ENCODE data around the gene GAK. TPM values are rescaled to one million over a fixed set of nuclear protein-coding genes. Genes with fewer than 3 reads are reported as not detected.
A peak's percentile ranks its signal among the peaks of the same experiment; 100 is the strongest.
"Not testable (repeated sequence)": the region's sequence is repeated elsewhere in the genome, so short reads cannot be mapped to it uniquely, and the experiment has no call there.

GAK gene
- total and polyA plus RNA-seq, 7 donors, result 20.9 to 55.8 (median 36.4) TPM

DNA sequence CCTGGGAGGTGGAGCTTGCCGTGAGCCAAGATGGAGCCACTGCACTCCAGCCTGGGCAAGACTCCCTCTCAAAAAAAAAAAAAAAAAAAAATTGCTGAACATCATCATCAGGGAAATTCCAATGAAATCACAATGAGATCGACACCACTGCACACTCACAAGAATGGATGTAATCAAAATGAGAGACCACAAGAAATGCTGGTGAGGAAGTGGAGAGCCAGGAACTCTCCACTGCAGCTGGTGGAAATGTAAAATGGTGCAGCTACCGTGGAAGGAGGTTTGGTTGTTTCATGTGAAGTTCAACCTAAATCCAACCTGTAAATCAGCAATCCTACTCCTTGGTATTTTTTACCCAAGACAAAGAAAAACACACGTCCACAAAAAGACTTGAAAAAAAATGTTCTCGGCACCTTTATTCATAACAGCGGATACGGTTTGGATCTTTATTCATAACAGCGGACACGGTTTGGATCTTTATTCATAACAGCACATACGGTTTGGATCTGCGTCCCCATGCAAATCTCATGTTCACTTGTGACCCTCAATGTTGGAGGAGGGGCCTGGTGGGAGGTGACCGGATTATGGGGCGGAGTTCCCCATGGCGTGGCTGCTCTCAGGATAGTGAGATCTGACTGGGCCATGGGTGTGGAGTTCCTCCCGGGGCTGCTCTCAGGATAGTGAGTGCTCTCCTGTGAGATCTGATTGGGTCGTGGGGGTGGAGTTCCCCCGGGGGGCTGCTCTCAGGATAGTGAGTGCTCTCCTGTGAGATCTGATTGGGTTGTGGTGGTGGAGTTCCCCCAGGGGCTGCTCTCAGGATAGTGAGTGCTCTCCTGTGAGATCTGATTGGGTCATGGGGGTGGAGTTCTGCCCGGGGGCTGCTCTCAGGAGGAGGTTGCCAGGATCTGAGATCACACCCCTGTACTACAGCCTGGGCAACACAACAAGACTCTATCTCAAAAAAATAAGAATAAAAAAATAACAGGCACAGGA is 7.7 kb downstream of the GAK start:
- DNase-seq, result no peak
- H3K4me1 ChIP-seq, result peaks cover 9% of the 10 kb centered on the region
- H3K9me3 ChIP-seq, result no peaks in the 10 kb centered on the region
- intact Hi-C loops (cut with DNase I), result loop anchor here in 1 of 2 donors (10.0 kb wide), 1 partner anchor 140 kb away; no protein-coding TSS in a partner anchor
- no peaks in the 10 kb centered on the region for H3K36me3 ChIP-seq (ENCODE audit: insufficient read depth in 1 of 2, low read depth in 1 of 2)
- no peaks in the 10 kb centered on the region for H3K27me3 ChIP-seq (ENCODE audit: insufficient read depth in 3 of 3, low read length in 2 of 3)
- TF ChIP-seq, protein P1, sequence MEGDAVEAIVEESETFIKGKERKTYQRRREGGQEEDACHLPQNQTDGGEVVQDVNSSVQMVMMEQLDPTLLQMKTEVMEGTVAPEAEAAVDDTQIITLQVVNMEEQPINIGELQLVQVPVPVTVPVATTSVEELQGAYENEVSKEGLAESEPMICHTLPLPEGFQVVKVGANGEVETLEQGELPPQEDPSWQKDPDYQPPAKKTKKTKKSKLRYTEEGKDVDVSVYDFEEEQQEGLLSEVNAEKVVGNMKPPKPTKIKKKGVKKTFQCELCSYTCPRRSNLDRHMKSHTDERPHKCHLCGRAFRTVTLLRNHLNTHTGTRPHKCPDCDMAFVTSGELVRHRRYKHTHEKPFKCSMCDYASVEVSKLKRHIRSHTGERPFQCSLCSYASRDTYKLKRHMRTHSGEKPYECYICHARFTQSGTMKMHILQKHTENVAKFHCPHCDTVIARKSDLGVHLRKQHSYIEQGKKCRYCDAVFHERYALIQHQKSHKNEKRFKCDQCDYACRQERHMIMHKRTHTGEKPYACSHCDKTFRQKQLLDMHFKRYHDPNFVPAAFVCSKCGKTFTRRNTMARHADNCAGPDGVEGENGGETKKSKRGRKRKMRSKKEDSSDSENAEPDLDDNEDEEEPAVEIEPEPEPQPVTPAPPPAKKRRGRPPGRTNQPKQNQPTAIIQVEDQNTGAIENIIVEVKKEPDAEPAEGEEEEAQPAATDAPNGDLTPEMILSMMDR (IDR thresholded peaks at IDR 0.05), result no peak
- no peak overlapping the region for H3K27ac ChIP-seq
- no peak overlapping the region for H3K4me3 ChIP-seq
- peak in 1 of 4 donors; percentile 28 for ATAC-seq
- WGBS, 3 donors, result 68 to 74% (median 70%) methylated on average over 18 of the region's 18 CpGs

- Histone ChIP-seq H3K4me1 (peaks cover 5% of the 10 kb centered on the region), H3K27ac (no peak overlapping the region), H3K9me3 (no peaks in the 10 kb centered on the region), H3K27me3 (ENCODE audit: insufficient read depth in 3 of 3, low read length in 2 of 3) (no peaks in the 10 kb centered on the region), H3K4me3 (no peak overlapping the region), H3K36me3 (ENCODE audit: insufficient read depth in 1 of 2, low read depth in 1 of 2) (no peaks in the 10 kb centered on the region)
- intact Hi-C loops (cut with DNase I), result loop anchor here in 1 of 2 donors (10.0 kb wide), 1 partner anchor 137 kb away; no protein-coding TSS in a partner anchor
- 94% methylated on average over 17 of the region's 17 CpGs for WGBS, 3 donors
- DNase-seq, result no peak
- no peak for ATAC-seq
- TF ChIP-seq, protein P1 (IDR thresholded peaks at IDR 0.05), result no peak
Measured at GRCh38 chr4:921830-922331, 10.2 kb downstream of the GAK start.

DNA sequence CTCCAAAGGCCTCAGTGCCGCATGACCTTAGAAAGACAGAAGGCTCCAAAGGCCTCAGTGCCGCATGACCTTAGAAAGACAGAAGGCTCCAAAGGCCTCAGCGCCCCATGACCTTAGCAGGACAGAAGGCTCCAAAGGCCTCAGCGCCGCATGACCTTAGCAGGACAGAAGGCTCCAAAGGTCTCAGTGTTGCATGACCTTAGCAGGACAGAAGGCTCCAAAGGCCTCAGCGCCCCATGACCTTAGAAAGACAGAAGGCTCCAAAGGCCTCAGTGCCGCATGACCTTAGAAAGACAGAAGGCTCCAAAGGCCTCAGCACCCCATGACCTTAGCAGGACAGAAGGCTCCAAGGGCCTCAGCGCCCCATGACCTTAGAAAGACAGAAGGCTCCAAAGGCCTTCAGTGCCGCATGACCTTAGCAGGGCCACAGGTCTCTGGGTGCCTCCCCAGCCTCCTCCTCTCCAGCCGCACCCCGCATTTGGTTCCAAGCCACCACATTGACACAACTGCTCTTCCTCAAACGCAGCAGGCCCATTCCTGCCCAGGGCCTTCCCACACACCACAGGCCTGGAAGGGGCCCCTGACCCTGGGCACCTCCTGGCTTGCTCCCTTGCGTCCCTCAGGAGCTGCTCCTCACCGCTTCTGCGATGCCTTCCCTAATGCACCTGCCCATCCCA is 13.0 kb downstream of the GAK start:
- ATAC-seq; H3K4me1 ChIP-seq; H3K9me3 ChIP-seq; H3K4me3 ChIP-seq; H3K27me3 ChIP-seq (ENCODE audit: insufficient read depth in 3 of 3, low read length in 2 of 3); H3K36me3 ChIP-seq (ENCODE audit: insufficient read depth in 1 of 2, low read depth in 1 of 2); intact Hi-C loops (cut with DNase I); H3K27ac ChIP-seq; DNase-seq: not testable (repeated sequence)
- WGBS, 3 donors, result 96 to 99% (median 96%) methylated on average over 13 to 15 of the region's 15 CpGs

DNA sequence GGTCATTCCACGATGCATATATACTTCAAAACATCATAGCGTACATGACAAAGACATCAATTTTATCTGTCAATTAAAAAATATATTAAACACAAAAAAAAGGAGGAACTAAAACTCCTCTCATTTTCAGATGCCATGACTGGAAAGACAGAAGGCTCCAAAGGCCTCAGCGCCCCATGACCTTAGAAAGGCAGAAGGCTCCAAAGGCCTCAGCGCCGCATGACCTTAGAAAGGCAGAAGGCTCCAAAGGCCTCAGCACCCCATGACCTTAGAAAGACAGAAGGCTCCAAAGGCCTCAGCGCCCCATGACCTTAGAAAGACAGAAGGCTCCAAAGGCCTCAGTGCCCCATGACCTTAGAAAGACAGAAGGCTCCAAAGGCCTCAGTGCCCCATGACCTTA is 13.5 kb downstream of the GAK start:
- H3K27me3 ChIP-seq (ENCODE audit: insufficient read depth in 3 of 3, low read length in 2 of 3); H3K4me1 ChIP-seq; H3K4me3 ChIP-seq; ATAC-seq; DNase-seq; H3K27ac ChIP-seq; H3K9me3 ChIP-seq; H3K36me3 ChIP-seq (ENCODE audit: insufficient read depth in 1 of 2, low read depth in 1 of 2); intact Hi-C loops (cut with DNase I): not testable (repeated sequence)
- 87 to 93% (median 91%) methylated on average over 6 of the region's 6 CpGs for WGBS, 3 donors

DNA sequence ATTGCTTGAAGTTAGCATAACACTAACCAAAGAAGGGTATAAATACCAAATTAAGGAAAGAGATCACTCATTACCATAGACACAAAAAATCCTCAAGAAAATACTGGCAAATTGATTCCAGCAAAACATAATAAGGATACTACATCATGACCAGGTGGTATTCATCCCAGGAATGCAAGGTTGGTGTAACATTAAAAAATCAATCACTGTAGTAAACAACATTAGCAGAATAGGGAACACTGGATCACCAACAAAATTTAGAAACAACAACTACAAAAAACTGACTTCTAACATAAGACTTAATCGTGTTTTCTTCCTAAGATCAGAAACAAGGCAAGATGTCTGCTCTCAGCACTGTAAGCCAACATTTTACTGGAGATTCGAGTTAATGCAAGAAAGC is 14.1 kb downstream of the GAK start:
- intact Hi-C loops (cut with DNase I), result no loop called here
- Histone ChIP-seq H3K4me1 (no peaks in the 10 kb centered on the region), H3K9me3 (no peaks in the 10 kb centered on the region), H3K4me3 (no peak overlapping the region), H3K27me3 (ENCODE audit: insufficient read depth in 3 of 3, low read length in 2 of 3) (no peaks in the 10 kb centered on the region), H3K27ac (no peak overlapping the region), H3K36me3 (ENCODE audit: insufficient read depth in 1 of 2, low read depth in 1 of 2) (peaks cover 0 to 5% of the 10 kb centered on the region in 2 donors)
- DNase-seq, result no peak
- no peak for ATAC-seq
- WGBS, 3 donors, result 94 to 99% (median 97%) methylated on average over 2 of the region's 2 CpGs
- TF ChIP-seq, protein P1 (IDR thresholded peaks at IDR 0.05), result no peak
